Caco-2 (cell line): ENCODE measurements around the gene OAF. TPM values are rescaled to one million over a fixed set of nuclear protein-coding genes. Genes with fewer than 3 reads are reported as not detected.

Source experiments
- BruUV-seq: library from RNA; stranded (reverse); fragments of 400-500 nt; replicated peaks from 2 replicates; lab custom pipeline; 2021; lab: Mats Ljungman, UMichigan
- CTCF ChIA-PET: fragments of 300-600 bp; sonication (Branson Sonifier 250); formaldehyde crosslinking; loops from one replicate; lab custom pipeline; 2022; ENCODE audit warnings: antibody characterized with exemption; lab: Charles Lee
- POLR2A ChIA-PET: fragments of 300-600 bp; sonication (Branson Sonifier 250); formaldehyde crosslinking; loops from one replicate; lab custom pipeline; 2022; ENCODE audit warnings: antibody characterized with exemption; lab: Charles Lee
- DNase-seq, 2 experiments: peaks; one replicate each; pipeline versions ENCODE4 v3.0.0 to v3.0.0-alpha.2; 2020 to 2022
- H3K27me3 ChIP-seq: replicated peaks from 2 replicates; pipeline ENCODE4 v1.6.0; 2011; ENCODE audit warnings: low read length; ENCODE audit not compliant: control insufficient read depth, insufficient read depth
- H3K36me3 ChIP-seq: 2 replicates; pipeline ENCODE4 v1.5.1; 2011; ENCODE audit warnings: low read length; ENCODE audit not compliant: control insufficient read depth, insufficient read depth
- H3K4me1 ChIP-seq: fragments of 250-450 bp; sonication (Bioruptor Pico); 2 replicates; pipeline ENCODE4 v1.5.1; 2020; ENCODE audit warnings: mild to moderate bottlenecking
- H3K4me3 ChIP-seq: 2 replicates; pipeline ENCODE4 v1.5.1; 2011; ENCODE audit warnings: low read depth, mild to moderate bottlenecking, control low read depth, low read length
- H3K9me3 ChIP-seq: fragments of 250-450 bp; sonication (Bioruptor Pico); 2 replicates; pipeline ENCODE4 v1.5.1; 2020; ENCODE audit warnings: mild to moderate bottlenecking, moderate library complexity
- H3K27ac Mint-ChIP-seq: one replicate; pipeline ENCODE4 v1.8.0; 2022; ENCODE audit warnings: mixed read lengths; ENCODE audit not compliant: unreplicated experiment
- H3K27me3 Mint-ChIP-seq: one replicate; pipeline ENCODE4 v1.8.0; 2022; ENCODE audit warnings: mixed read lengths; ENCODE audit not compliant: insufficient read depth, unreplicated experiment
- H3K36me3 Mint-ChIP-seq: one replicate; pipeline ENCODE4 v1.8.0; 2022; ENCODE audit warnings: mild to moderate bottlenecking, mixed read lengths; ENCODE audit not compliant: insufficient read depth, unreplicated experiment
- H3K4me1 Mint-ChIP-seq: one replicate; pipeline ENCODE4 v1.8.0; 2022; ENCODE audit warnings: low read depth, mixed read lengths; ENCODE audit not compliant: unreplicated experiment
- H3K4me3 Mint-ChIP-seq: one replicate; pipeline ENCODE4 v1.8.0; 2022; ENCODE audit warnings: mild to moderate bottlenecking, moderate library complexity, mixed read lengths; ENCODE audit not compliant: unreplicated experiment
- H3K9me3 Mint-ChIP-seq: one replicate; pipeline ENCODE4 v1.8.0; 2022; ENCODE audit warnings: mixed read lengths; ENCODE audit not compliant: unreplicated experiment
- intact Hi-C: fragments of 100-400 bp; cut with micrococcal nuclease; formaldehyde crosslinking; loops from one replicate; pipeline ENCODE4 v1.10.0; 2022; ENCODE audit not compliant: unreplicated experiment
- total RNA-seq: library from RNA; stranded (reverse); gene quantifications from 2 replicates; pipeline ENCODE4 v1.2.3, GENCODE V29; 2022
- TF ChIP-seq, protein P1 (sequence below), 2 experiments: fragments of 200-600 bp in 1 of 2; IDR thresholded peaks; 1 replicate in 1 of 2; 2 replicates in 1 of 2; pipeline versions ENCODE4 v1.5.1 to v1.8.0; 2011 to 2022; ENCODE audit warnings: antibody characterized with exemption in 1 of 2, control low read depth in 1 of 2, inconsistent platforms in 1 of 2, low read depth in 1 of 2, low read length in 1 of 2, mild to moderate bottlenecking in 1 of 2, moderate library complexity in 1 of 2; ENCODE audit not compliant: insufficient read depth in 1 of 2, severe bottlenecking in 1 of 2, unreplicated experiment in 1 of 2

The OAF gene
- total RNA-seq, 1 experiment from 2014 or later = 31.3 TPM

DNA sequence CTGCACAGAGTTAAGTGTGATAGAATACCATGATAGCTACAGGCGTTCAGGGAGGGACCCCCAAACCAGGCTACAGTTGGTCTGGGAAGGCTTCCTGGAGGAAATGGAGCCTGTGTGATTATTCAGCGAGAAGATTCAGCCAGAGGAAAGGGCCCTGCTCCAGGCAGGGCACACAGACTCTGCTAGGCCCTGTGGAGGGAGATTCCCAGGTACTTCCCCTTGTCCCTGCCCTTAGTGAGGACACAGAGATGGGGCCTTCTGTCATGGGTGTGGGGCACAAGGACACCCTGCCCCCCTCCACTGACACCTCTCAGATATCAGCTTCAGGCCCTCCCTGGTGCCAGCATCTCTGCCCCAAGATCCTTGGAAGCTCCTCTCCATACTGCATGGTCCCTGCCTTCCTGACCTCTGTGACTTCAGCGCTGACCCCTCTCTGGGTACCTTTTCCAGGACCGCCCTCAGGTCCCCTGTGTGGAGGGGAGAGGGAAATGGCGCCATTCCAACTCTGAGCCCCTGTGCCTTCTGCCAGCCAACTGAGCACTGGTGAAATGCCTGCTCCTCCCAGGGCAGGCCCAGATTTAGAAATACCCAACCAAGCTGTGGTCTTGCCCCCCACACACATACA is 16.5 kb downstream of the OAF start:
- POLR2A ChIA-PET = no interaction called here
- H3K4me3 ChIP-seq = no peak overlapping the region
- Mint-ChIP-seq H3K4me1 (no peaks in the 10 kb centered on the region), H3K27me3 (no peaks in the 10 kb centered on the region), H3K4me3 (no peak overlapping the region), H3K27ac (no peak overlapping the region), H3K36me3 (no peaks in the 10 kb centered on the region), H3K9me3 (no peaks in the 10 kb centered on the region)
- H3K27me3 ChIP-seq = no peaks in the 10 kb centered on the region
- TF ChIP-seq, protein P1, sequence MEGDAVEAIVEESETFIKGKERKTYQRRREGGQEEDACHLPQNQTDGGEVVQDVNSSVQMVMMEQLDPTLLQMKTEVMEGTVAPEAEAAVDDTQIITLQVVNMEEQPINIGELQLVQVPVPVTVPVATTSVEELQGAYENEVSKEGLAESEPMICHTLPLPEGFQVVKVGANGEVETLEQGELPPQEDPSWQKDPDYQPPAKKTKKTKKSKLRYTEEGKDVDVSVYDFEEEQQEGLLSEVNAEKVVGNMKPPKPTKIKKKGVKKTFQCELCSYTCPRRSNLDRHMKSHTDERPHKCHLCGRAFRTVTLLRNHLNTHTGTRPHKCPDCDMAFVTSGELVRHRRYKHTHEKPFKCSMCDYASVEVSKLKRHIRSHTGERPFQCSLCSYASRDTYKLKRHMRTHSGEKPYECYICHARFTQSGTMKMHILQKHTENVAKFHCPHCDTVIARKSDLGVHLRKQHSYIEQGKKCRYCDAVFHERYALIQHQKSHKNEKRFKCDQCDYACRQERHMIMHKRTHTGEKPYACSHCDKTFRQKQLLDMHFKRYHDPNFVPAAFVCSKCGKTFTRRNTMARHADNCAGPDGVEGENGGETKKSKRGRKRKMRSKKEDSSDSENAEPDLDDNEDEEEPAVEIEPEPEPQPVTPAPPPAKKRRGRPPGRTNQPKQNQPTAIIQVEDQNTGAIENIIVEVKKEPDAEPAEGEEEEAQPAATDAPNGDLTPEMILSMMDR (IDR thresholded peaks at IDR 0.05; ENCODE audit: insufficient read depth in 1 of 2, low read depth in 1 of 2, low read length in 1 of 2, severe bottlenecking in 1 of 2, unreplicated experiment in 1 of 2) = no peak
- no peaks in the 10 kb centered on the region for H3K4me1 ChIP-seq
- DNase-seq = no peak
- H3K9me3 ChIP-seq = no peaks in the 10 kb centered on the region
- H3K36me3 ChIP-seq = no peaks in the 10 kb centered on the region
- CTCF ChIA-PET = interaction anchor here (0.7 kb wide), 1 partner anchor 333 kb away, joined by 3 read pairs; no protein-coding TSS in a partner anchor
- BruUV-seq = no TSS peak
- intact Hi-C loops = no loop called here

DNA sequence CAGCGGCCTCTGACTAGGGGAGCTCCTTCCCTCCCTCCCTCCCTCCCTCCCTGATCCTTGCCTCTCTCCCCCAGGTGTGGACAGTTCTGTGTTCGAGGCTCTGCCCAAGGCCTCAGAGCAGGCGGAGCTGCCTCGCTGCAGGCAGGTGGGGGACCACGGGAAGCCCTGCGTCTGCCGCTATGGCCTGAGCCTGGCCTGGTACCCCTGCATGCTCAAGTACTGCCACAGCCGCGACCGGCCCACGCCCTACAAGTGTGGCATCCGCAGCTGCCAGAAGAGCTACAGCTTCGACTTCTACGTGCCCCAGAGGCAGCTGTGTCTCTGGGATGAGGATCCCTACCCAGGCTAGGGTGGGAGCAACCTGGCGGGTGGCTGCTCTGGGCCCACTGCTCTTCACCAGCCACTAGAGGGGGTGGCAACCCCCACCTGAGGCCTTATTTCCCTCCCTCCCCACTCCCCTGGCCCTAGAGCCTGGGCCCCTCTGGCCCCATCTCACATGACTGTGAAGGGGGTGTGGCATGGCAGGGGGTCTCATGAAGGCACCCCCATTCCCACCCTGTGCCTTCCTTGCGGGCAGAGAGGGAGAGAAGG is 18.1 kb downstream of the OAF start:
- no peaks in the 10 kb centered on the region for H3K9me3 Mint-ChIP-seq
- H3K9me3 ChIP-seq = no peaks in the 10 kb centered on the region
- ChIA-PET CTCF (interaction anchor here (0.7 to 12.8 kb wide), 13 partner anchors 13 to 286 kb away, joined by 3 to 246 read pairs (median 5); no protein-coding TSS in a partner anchor), POLR2A (no interaction called here)
- peaks cover 1% of the 10 kb centered on the region; the same call in 1 of the 2 replicates for H3K27me3 ChIP-seq
- no peak overlapping the region for H3K4me3 Mint-ChIP-seq
- H3K36me3 ChIP-seq = no peaks in the 10 kb centered on the region
- BruUV-seq = no TSS peak
- no peaks in the 10 kb centered on the region for H3K36me3 Mint-ChIP-seq
- no peaks in the 10 kb centered on the region for H3K4me1 Mint-ChIP-seq
- no peaks in the 10 kb centered on the region for H3K4me1 ChIP-seq
- no peaks in the 10 kb centered on the region for H3K27me3 Mint-ChIP-seq
- TF ChIP-seq, protein P1 (IDR thresholded peaks at IDR 0.05; ENCODE audit: insufficient read depth in 1 of 2, low read depth in 1 of 2, low read length in 1 of 2, severe bottlenecking in 1 of 2, unreplicated experiment in 1 of 2) = peak; percentile 48 to 70
- peak in 1 of 2 experiments; percentile 48 for DNase-seq
- H3K4me3 ChIP-seq = no peak overlapping the region
- intact Hi-C loops = loop anchor here (1.0 kb wide), 2 partner anchors 44 to 57 kb away; no protein-coding TSS in a partner anchor
- H3K27ac Mint-ChIP-seq = no peak overlapping the region

DNA sequence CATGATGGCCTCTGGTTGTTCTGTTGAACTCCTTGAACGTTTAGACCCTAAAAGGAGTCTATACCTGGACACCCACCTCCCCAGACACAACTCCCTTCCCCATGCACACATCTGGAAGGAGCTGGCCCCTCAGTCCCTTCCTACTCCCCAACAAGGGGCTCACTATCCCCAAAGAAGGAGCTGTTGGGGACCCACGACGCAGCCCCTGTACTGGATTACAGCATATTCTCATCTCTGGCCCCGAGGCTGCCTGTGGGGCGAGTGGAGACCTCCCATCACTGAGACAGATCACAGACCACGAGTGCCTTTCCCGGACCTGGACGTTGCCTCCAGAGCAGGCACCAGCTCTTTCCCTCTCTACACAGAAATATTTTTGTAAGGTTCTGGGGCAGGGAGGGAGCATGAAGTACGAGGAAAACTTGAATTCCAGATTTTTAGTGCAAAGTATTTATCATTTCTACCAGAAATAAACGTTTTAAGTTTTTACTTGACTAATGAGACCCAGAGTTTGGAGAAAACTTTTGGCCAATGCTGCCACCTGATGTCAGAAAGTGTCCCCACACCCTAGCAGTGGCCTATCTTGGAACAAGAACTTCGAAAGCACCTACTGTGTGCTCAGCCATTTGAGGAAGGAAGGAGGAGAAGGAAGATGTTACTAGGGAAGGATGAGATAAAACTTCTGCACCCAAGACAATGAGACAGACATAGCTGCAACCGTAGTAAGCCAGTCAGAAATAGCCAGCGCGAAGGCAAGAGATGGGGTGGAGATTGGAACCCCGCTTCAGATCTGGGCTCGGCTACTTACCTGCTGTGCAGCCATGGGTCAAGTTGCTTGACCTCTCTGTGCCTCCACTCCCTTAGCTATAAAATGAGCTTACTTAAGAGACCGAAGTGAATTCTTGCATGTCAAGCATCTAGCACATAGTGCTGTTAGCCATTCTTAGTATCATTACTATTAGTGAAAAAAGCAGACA is 18.9 kb downstream of the OAF start:
- intact Hi-C loops = loop anchor here (1.0 kb wide), 2 partner anchors 44 to 57 kb away; no protein-coding TSS in a partner anchor
- H3K4me1 ChIP-seq = no peaks in the 10 kb centered on the region
- no peaks in the 10 kb centered on the region for H3K36me3 ChIP-seq
- peaks cover 4% of the 10 kb centered on the region for H3K27me3 Mint-ChIP-seq
- TF ChIP-seq, protein P1 (IDR thresholded peaks at IDR 0.05; ENCODE audit: insufficient read depth in 1 of 2, low read depth in 1 of 2, low read length in 1 of 2, severe bottlenecking in 1 of 2, unreplicated experiment in 1 of 2) = peak; percentile 88 to 91
- no peaks in the 10 kb centered on the region for H3K4me1 Mint-ChIP-seq
- no peak overlapping the region for H3K4me3 Mint-ChIP-seq
- H3K36me3 Mint-ChIP-seq = no peaks in the 10 kb centered on the region
- no peaks in the 10 kb centered on the region for H3K9me3 ChIP-seq
- POLR2A ChIA-PET = no interaction called here
- CTCF ChIA-PET = interaction anchor here (0.7 to 12.8 kb wide), 14 partner anchors 13 to 287 kb away, joined by 3 to 246 read pairs (median 4); no protein-coding TSS in a partner anchor
- TSS peak; percentile 55 for BruUV-seq
- H3K9me3 Mint-ChIP-seq = no peaks in the 10 kb centered on the region
- H3K27ac Mint-ChIP-seq = no peak overlapping the region
- no peak overlapping the region for H3K4me3 ChIP-seq
- peaks cover 3% of the 10 kb centered on the region; the same call in 1 of the 2 replicates for H3K27me3 ChIP-seq
- peak in 1 of 2 experiments; percentile 67 for DNase-seq
